Measurements from ENCODE around the gene PLS1.

Gene PLS1

DNA sequence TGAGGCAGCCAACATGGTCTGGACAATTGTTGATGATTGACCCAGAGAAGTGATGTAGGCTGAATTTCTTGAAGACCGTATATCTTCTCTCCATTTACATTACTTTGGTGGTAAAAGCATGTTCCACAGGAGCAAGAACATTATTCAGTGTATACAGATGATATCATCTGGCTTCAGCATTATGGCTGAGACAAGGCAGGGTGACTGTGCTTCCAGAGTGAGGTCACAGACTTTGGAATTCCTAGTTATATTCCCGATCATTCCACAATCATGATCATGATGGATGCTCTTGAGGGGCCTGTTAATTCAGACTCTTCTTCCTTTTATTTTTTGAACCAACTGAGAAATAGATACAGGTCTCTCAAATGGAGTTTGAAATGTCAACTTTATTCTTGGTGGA is 19.0 kb downstream of the PLS1 start:
- TF ChIP-seq REST (IDR thresholded peaks at IDR 0.05; ENCODE audit: insufficient replicate concordance, low read depth) = no peak
- no peak for TF ChIP-seq SPI1 (IDR thresholded peaks at IDR 0.05; ENCODE audit: borderline replicate concordance, low read depth)
- no peak for TF ChIP-seq GABPA (IDR thresholded peaks at IDR 0.05; ENCODE audit: low read depth)
- TF ChIP-seq POLR2AphosphoS5 (IDR thresholded peaks at IDR 0.05; ENCODE audit: low read depth) = no peak
- no peak for TF ChIP-seq CTCF (IDR thresholded peaks at IDR 0.05; ENCODE audit: insufficient read depth, low read length)
- no peak overlapping the region for H3K27ac ChIP-seq (replicated peaks)

GRCh38 chr3:142618917-142619461 is 22.8 kb downstream of the PLS1 start:
- no peak for TF ChIP-seq REST (IDR thresholded peaks at IDR 0.05; ENCODE audit: insufficient replicate concordance, low read depth)
- TF ChIP-seq SPI1 (IDR thresholded peaks at IDR 0.05; ENCODE audit: borderline replicate concordance, low read depth) = no peak
- TF ChIP-seq GABPA (IDR thresholded peaks at IDR 0.05; ENCODE audit: low read depth) = no peak
- TF ChIP-seq CTCF (IDR thresholded peaks at IDR 0.05; ENCODE audit: insufficient read depth, low read length) = no peak
- no peak for TF ChIP-seq POLR2AphosphoS5 (IDR thresholded peaks at IDR 0.05; ENCODE audit: low read depth)
- Histone ChIP-seq H3K4me3 (replicated peaks; ENCODE audit: insufficient read depth, low read length) (no peak overlapping the region), H3K27me3 (ENCODE audit: insufficient read depth, poor library complexity, severe bottlenecking) (no peaks in the 10 kb centered on the region), H3K27ac (replicated peaks) (no peak overlapping the region)
- no peak for DNase-seq (ENCODE audit: low read depth in 1 of 2, low spot score in 1 of 2)

More for the DNA sequence above, 19.0 kb downstream of the PLS1 start:
- no peak for DNase-seq (ENCODE audit: low read depth in 1 of 2, low spot score in 1 of 2)
- no peaks in the 10 kb centered on the region for H3K27me3 ChIP-seq (ENCODE audit: insufficient read depth, poor library complexity, severe bottlenecking)
- H3K4me3 ChIP-seq (replicated peaks; ENCODE audit: insufficient read depth, low read length) = no peak overlapping the region

DNA sequence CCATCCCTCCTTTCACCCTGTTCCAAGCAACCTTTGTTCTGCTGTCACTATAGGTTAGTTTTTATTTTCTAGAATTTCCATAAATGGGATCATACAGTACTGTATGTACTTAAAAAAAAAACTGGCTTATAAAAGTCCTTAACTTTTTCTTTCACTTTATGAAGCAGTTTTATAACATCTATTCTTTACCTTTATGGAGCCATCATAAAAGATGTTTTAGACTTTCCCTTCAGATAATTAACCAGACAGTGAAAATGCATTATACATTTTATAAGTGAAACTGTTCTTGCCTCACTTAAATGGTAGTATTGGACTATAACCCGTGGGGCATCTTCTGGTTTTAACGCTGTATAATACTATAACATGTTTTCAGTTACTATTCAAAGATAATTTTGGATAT is 26.2 kb downstream of the PLS1 start:
- Histone ChIP-seq H3K27ac (replicated peaks) (no peak overlapping the region), H3K4me3 (replicated peaks; ENCODE audit: insufficient read depth, low read length) (no peak overlapping the region), H3K27me3 (ENCODE audit: insufficient read depth, poor library complexity, severe bottlenecking) (no peaks in the 10 kb centered on the region)
- no peak for TF ChIP-seq GABPA (IDR thresholded peaks at IDR 0.05; ENCODE audit: low read depth)
- TF ChIP-seq CTCF (IDR thresholded peaks at IDR 0.05; ENCODE audit: insufficient read depth, low read length) = no peak
- no peak for TF ChIP-seq SPI1 (IDR thresholded peaks at IDR 0.05; ENCODE audit: borderline replicate concordance, low read depth)
- no peak for TF ChIP-seq REST (IDR thresholded peaks at IDR 0.05; ENCODE audit: insufficient replicate concordance, low read depth)
- TF ChIP-seq POLR2AphosphoS5 (IDR thresholded peaks at IDR 0.05; ENCODE audit: low read depth) = no peak
- DNase-seq (ENCODE audit: low read depth in 1 of 2, low spot score in 1 of 2) = no peak

Measured in HL-60 (cell line).